Measurements from ENCODE around the gene IGF2R.

IGF2R gene

DNA sequence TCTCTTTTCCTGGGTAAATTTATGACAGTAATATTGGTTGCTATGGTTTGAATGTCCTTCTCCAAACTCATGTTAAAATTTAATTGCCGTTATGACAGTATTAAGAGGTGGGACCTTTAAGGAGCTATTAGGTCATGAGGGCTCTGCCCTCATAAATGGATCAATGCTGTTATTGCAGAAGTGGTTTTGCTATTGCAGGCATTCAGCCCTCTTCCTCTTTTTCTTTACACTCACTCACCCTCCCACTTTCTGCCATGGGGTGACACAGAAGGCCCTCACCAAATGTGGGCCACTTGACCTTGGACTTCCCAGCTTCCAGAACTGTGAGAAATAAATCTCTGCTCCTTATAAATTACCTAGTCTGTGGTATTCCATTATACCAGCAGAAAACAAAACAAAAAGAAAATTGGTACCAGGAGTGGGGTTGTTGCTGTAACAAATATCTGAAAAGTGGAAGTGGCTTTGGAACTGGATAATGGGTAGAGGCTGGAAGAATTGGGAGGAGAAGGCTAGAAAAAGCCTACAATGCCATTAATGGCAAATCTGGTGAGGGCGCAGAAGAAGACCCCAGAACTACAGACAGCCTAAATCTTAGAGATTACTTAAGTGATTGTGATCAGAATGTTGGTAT is 24.8 kb upstream of the IGF2R start:
- H3K27ac ChIP-seq (ENCODE audit: low read depth, low read length) = no peak overlapping the region
- H3K9me2 ChIP-seq (replicated peaks; ENCODE audit: control insufficient read depth, low read length) = no peaks in the 10 kb centered on the region
- H3K9me3 ChIP-seq (ENCODE audit: control insufficient read depth, insufficient read depth, low read length) = peaks cover 8% of the 10 kb centered on the region
- no peaks in the 10 kb centered on the region for H3K27me3 ChIP-seq (ENCODE audit: control insufficient read depth, low read length)
- H3K4me3 ChIP-seq (ENCODE audit: low read length) = no peak overlapping the region
- H3K79me2 ChIP-seq (ENCODE audit: control insufficient read depth, low read length) = no peaks in the 10 kb centered on the region
- H3K36me3 ChIP-seq (ENCODE audit: control insufficient read depth, low read length) = no peaks in the 10 kb centered on the region
- no peaks in the 10 kb centered on the region for H3K4me1 ChIP-seq (ENCODE audit: control insufficient read depth, low read length)
- H4K20me1 ChIP-seq (ENCODE audit: control insufficient read depth, insufficient read depth, low read depth, low read length) = no peaks in the 10 kb centered on the region
- no peak for TF ChIP-seq EZH2phosphoT487 (IDR thresholded peaks at IDR 0.05; ENCODE audit: borderline replicate concordance, low read length)
- no peak for TF ChIP-seq CTCF (IDR thresholded peaks at IDR 0.05; ENCODE audit: low read depth, low read length, poor library complexity, severe bottlenecking)
- H3K4me2 ChIP-seq (ENCODE audit: low read length) = no peak overlapping the region
- no peaks in the 10 kb centered on the region for H3F3A ChIP-seq (ENCODE audit: control insufficient read depth, insufficient read depth)

DNA sequence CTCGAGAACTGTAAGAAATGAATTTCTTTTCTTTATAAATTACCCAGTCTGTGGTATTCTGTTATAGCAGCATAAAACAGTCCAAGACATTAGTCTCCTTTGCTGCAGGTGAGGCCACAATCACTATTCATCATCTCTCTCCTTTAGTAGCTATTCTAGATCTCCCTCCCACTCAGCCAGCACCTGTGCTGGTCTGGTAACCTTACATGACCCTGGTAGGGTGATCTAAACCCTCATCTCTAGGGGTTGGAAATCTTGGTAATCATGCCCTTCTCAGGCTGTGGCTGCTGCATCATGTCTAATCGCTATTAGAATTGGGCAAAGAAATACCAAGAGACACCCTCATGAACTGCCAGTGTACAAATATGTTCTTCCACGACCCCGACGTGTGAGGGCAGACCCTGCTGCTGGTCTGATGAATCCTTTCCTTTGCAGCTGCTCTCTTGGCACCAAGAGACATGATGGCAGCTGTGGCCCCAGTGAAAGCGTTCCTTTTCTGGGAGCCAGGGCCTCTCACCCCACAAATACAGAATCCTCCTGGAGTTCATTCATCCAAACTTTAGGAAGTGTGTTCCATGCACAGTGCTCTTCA is 23.0 kb upstream of the IGF2R start:
- H4K20me1 ChIP-seq (ENCODE audit: control insufficient read depth, insufficient read depth, low read depth, low read length) = no peaks in the 10 kb centered on the region
- no peak overlapping the region for H3K4me2 ChIP-seq (ENCODE audit: low read length)
- H3K4me3 ChIP-seq (ENCODE audit: low read length) = no peak overlapping the region
- TF ChIP-seq EZH2phosphoT487 (IDR thresholded peaks at IDR 0.05; ENCODE audit: borderline replicate concordance, low read length) (no peak), CTCF (IDR thresholded peaks at IDR 0.05; ENCODE audit: low read depth, low read length, poor library complexity, severe bottlenecking) (no peak)
- H3F3A ChIP-seq (ENCODE audit: control insufficient read depth, insufficient read depth) = no peaks in the 10 kb centered on the region
- no peaks in the 10 kb centered on the region for H3K36me3 ChIP-seq (ENCODE audit: control insufficient read depth, low read length)
- H3K4me1 ChIP-seq (ENCODE audit: control insufficient read depth, low read length) = no peaks in the 10 kb centered on the region
- no peak overlapping the region for H3K27ac ChIP-seq (ENCODE audit: low read depth, low read length)
- H3K9me2 ChIP-seq (replicated peaks; ENCODE audit: control insufficient read depth, low read length) = no peaks in the 10 kb centered on the region
- no peaks in the 10 kb centered on the region for H3K27me3 ChIP-seq (ENCODE audit: control insufficient read depth, low read length)
- no peaks in the 10 kb centered on the region for H3K79me2 ChIP-seq (ENCODE audit: control insufficient read depth, low read length)
- H3K9me3 ChIP-seq (ENCODE audit: control insufficient read depth, insufficient read depth, low read length) = peaks cover 8% of the 10 kb centered on the region

DNA sequence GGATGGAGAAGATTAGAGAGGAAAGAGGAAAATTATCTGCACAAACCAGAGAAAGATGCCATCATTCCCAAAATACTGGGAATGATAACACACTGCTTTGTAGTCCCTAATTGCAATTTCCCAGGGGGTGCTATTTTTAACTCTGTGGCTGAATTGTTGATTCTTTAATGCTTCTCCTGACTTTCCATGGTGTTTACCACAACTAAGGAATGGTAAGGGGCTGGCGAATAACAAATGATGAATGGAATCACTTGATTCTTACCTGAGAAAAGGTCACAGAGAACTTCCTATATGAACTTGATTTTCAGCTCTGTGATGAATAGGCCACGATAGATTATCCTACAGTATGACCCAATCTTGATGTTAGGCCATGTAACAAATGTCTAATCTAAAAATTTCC is 22.0 kb upstream of the IGF2R start:
- H3K4me3 ChIP-seq (ENCODE audit: low read length) = no peak overlapping the region
- TF ChIP-seq EZH2phosphoT487 (IDR thresholded peaks at IDR 0.05; ENCODE audit: borderline replicate concordance, low read length) (no peak), CTCF (IDR thresholded peaks at IDR 0.05; ENCODE audit: low read depth, low read length, poor library complexity, severe bottlenecking) (no peak)
- H3K4me2 ChIP-seq (ENCODE audit: low read length) = no peak overlapping the region

More for the DNA sequence above, 22.0 kb upstream of the IGF2R start:
- H3F3A ChIP-seq (ENCODE audit: control insufficient read depth, insufficient read depth) = no peaks in the 10 kb centered on the region
- no peaks in the 10 kb centered on the region for H3K79me2 ChIP-seq (ENCODE audit: control insufficient read depth, low read length)
- H3K27ac ChIP-seq (ENCODE audit: low read depth, low read length) = no peak overlapping the region
- H3K4me1 ChIP-seq (ENCODE audit: control insufficient read depth, low read length) = no peaks in the 10 kb centered on the region
- no peaks in the 10 kb centered on the region for H4K20me1 ChIP-seq (ENCODE audit: control insufficient read depth, insufficient read depth, low read depth, low read length)
- no peaks in the 10 kb centered on the region for H3K27me3 ChIP-seq (ENCODE audit: control insufficient read depth, low read length)
- H3K9me3 ChIP-seq (ENCODE audit: control insufficient read depth, insufficient read depth, low read length) = peaks cover 8% of the 10 kb centered on the region
- H3K9me2 ChIP-seq (replicated peaks; ENCODE audit: control insufficient read depth, low read length) = no peaks in the 10 kb centered on the region
- H3K36me3 ChIP-seq (ENCODE audit: control insufficient read depth, low read length) = no peaks in the 10 kb centered on the region
